HK-2 (cell line): Measurements from ENCODE around the gene ACOXL.
"Not testable (repeated sequence)": the region's sequence is repeated elsewhere in the genome, so short reads cannot be mapped to it uniquely, and the experiment has no call there.

Experiments
- DNase-seq: peaks from one replicate; pipeline ENCODE4 v3.0.0-alpha.2; 2018; ENCODE audit not compliant: unreplicated experiment

Gene ACOXL

GRCh38 chr2:111041398-111042202 lies 309.2 kb downstream of the ACOXL start:
- DNase-seq, result no peak

GRCh38 chr2:111042261-111042660 lies 309.9 kb downstream of the ACOXL start:
- no peak for DNase-seq

DNA sequence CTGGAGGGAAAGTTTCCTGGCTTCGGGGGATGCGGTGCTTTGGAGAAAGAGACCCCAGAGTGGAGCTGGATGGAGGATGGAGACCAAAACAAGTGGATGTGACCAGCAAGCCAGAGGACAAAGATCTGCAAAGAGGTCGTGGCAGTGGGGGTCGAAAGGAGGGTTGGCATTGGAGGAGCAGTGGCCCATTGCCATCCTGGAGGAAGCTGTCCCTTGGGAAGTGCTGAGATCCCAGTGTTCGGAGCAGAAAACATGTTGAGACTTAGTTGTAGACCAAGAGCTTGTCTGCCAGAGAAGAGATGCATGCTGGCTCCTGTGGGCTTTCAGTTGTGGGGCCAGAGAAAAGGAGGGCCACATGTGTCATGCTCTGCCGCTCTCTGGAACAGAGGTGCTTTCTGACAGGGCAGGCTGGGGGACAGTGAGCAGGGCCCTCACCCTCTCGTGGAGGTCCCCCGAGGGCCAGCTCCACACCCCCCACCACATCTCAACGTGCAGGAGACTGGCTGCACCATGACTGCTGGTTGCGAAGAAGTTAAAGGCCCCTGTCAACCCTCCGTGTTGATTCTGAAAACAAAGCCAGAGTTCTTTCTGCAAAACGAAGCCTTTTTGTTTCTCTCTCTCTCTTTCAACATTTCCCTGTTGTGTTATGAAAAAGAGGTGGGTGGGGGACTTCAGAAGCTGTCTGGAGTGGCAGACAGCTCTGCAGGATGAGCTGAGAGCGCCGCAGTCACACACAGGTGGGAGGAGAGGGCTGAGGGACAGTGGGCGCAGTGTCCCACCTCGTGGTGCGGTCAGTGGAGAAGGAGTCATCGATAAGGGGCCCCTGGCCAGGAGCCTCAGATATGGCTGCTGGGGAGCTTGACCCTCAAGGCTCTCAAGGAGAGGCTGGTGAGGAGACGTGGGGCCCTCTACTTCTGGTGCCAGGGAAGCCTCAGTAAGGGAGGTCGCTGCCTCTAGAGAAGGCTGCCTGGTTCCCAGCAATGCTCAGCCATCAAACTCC lies 310.7 kb downstream of the ACOXL start:
- DNase-seq, result no peak

DNA sequence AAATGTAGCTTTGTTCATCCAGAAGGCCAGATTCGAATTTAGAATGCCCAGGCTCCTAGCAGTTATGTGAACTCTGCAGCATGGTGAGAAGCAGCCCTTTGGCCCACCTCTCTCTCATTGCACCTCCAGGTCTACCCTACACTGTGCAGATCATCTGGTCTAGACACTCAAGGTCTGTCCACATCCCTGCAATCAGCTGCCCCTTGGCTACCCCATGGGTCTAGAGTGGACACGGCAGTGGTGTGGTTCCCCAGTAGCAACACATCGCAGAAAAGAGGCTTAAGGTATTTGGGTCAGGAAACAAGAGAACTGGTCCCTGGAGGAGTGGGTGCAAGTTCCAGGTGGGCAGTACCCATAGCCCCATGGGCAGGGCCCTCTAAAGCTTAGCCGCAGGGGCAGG lies 311.7 kb downstream of the ACOXL start:
- DNase-seq, result no peak

GRCh38 chr2:111045236-111045635 lies 312.9 kb downstream of the ACOXL start:
- not testable (repeated sequence) for DNase-seq

GRCh38 chr2:111045771-111046444 lies 313.5 kb downstream of the ACOXL start:
- DNase-seq, result no peak

DNA sequence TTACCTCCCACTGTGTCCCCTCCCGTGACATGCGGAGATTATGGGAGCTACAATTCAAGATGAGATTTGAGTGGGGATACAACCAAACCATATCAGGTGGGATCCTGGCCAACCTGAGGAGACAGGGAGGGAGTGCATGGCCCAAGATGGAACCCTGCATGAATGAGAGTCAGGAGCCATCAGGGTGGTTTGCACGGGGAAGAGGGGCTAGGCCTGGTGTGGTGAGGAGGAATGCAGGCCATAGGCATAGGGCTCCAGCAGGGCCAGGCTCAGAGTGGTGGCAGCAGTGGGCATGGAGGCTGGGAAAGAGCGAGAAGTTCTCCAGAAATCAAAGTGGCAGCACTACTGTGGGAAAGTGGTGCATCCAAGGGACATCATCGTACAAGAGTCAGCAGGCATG lies 314.3 kb downstream of the ACOXL start:
- no peak for DNase-seq

- DNase-seq, result no peak
These were observed 316.7 kb downstream of the ACOXL start for GRCh38 chr2:111048856-111049768.

GRCh38 chr2:111049792-111050640 lies 317.6 kb downstream of the ACOXL start:
- no peak for DNase-seq

- DNase-seq, result no peak
These were observed 318.5 kb downstream of the ACOXL start for GRCh38 chr2:111050701-111051376.

- DNase-seq, result no peak
These were observed 320.2 kb downstream of the ACOXL start for GRCh38 chr2:111052621-111053020.

GRCh38 chr2:111053266-111053665 lies 320.9 kb downstream of the ACOXL start:
- no peak for DNase-seq

DNA sequence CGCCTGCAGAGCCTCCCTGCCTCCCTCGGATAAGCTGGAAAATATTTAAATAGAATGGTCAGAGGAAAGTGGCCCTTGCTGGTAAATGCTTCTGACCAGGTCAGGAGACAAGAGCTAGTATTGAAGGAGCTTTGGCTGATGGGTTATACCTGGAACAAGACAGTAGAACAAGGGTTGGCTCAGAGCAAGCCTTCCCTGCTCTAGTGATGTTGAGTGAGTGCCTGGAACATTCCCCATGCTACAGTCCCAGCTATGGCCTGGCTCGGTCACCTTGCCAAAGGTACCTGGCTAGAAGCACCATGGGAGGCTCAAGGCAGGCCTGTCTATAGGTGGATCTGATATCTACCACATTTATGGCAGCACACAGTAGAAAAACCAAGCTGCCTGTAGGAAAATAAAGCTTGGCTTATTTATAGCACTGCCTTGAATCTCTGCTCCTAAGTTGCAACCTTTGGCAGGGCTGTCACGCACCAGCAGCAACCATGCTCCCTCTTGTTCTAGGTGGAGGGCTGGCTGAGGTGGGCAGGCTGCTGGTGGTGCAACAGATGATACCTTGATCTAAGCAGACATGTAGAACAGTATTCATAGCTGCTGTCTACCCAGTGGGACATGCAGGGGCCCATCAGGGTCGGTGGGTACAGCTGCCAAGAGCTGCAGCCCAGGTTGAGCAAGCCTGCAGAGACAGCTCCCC lies 321.6 kb downstream of the ACOXL start:
- no peak for DNase-seq

DNA sequence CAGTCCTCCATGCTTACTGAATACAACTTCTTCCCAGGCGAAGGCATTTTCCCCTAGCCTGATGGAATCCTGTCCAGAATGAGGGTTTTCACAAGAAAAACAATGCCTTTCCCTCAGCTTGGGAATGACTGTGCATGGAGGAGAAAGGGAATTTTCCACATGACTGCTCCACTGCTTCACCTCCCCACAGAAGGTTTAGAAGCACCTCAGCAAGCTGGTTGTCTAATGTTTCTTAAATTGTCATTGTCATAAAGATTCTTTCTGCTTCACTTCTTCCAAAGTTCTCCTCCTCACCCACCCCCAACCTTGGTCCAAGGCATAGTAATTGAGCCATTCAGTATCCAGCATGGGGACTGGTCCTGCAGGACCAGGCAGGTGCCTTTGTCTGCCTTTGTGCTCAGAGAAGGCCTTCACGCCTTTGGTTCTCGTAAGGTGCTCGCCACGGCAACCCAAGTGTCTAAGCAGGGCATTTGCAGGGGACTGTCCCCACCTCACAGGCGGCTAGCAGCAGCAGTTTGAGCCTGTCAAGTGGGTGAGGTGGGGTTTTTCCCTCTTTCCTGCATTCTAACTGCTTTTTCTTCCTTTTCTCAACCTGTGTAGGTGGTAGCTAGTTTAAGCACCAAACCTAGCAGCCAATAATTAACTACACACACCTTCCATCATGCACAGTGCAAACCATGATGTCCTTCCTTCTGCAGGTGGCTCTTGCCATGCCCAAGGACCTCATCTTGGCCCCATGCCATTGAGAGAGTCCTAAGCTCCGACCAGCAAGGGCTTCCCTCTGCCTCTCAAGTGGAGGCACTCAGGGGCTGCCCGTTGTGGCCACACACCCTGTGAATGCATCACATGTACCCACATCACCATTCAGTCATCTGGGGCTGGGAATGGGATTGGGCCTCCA lies 322.7 kb downstream of the ACOXL start:
- no peak for DNase-seq

- DNase-seq, result no peak
These were observed 323.4 kb downstream of the ACOXL start for GRCh38 chr2:111055735-111056134.

GRCh38 chr2:111057045-111057444 lies 324.7 kb downstream of the ACOXL start:
- no peak for DNase-seq

- DNase-seq, result no peak
These were observed 325.3 kb downstream of the ACOXL start for GRCh38 chr2:111057721-111058120.

GRCh38 chr2:111058264-111058663 lies 325.9 kb downstream of the ACOXL start:
- DNase-seq, result no peak
